IMR-90 (cell line): ENCODE results near the gene FUBP3. TPM values are rescaled to one million over a fixed set of nuclear protein-coding genes. Genes with fewer than 3 reads are reported as not detected.

Source experiments
- ATAC-seq: fragments of 200-7000 bp; cut with Tn5 transposase; 2 replicates; pipeline ENCODE4 v1.9.1; 2020; ENCODE audit warnings: low read depth, mild to moderate bottlenecking, moderate library complexity
- BruUV-seq: library from RNA; stranded (reverse); fragments of 400-500 nt; replicated peaks from 2 replicates; lab custom pipeline; 2021; lab: Mats Ljungman, UMichigan
- CTCF ChIA-PET: fragments of 300-600 bp; formaldehyde crosslinking; extraction: SDS; loops from one replicate; lab custom pipeline; 2021; ENCODE audit warnings: antibody characterized with exemption; lab: Yijun Ruan, JAX
- POLR2A ChIA-PET: fragments of 300-600 bp; sonication (Branson Sonifier 250); formaldehyde crosslinking; loops from one replicate; lab custom pipeline; 2022; ENCODE audit warnings: antibody characterized with exemption; ENCODE audit not compliant: unreplicated experiment; lab: Charles Lee
- DNase-seq: peaks from one replicate; pipeline ENCODE4 v3.0.0; 2013
- H2AFZ ChIP-seq: replicated peaks from 2 replicates; pipeline ENCODE3; 2013; ENCODE audit warnings: low read length, mild to moderate bottlenecking; ENCODE audit not compliant: poor library complexity
- H2AK5ac ChIP-seq: 2 replicates; pipeline ENCODE4 v1.6.1; 2013; ENCODE audit warnings: low read depth, low read length, inconsistent platforms
- H2AK9ac ChIP-seq: replicated peaks from 2 replicates; pipeline ENCODE3; 2013; ENCODE audit warnings: mild to moderate bottlenecking, low read depth, low read length, moderate library complexity; ENCODE audit not compliant: poor library complexity
- H2BK120ac ChIP-seq: 2 replicates; pipeline ENCODE4 v1.6.1; 2013; ENCODE audit warnings: low read depth, low read length, inconsistent platforms
- H2BK15ac ChIP-seq: 3 replicates; pipeline ENCODE4 v1.6.1; 2013; ENCODE audit warnings: low read depth, low read length, inconsistent platforms
- H2BK20ac ChIP-seq: 2 replicates; pipeline ENCODE4 v1.6.1; 2013; ENCODE audit warnings: low read depth, mild to moderate bottlenecking, inconsistent platforms, low read length, moderate library complexity
- H2BK5ac ChIP-seq: 2 replicates; pipeline ENCODE4 v1.6.1; 2013; ENCODE audit warnings: mild to moderate bottlenecking, low read depth, low read length, inconsistent platforms; ENCODE audit not compliant: poor library complexity, severe bottlenecking
- H3K14ac ChIP-seq: replicated peaks from 2 replicates; pipeline ENCODE4 v1.6.1; 2013; ENCODE audit warnings: low read depth, low read length, inconsistent platforms
- H3K18ac ChIP-seq: 2 replicates; pipeline ENCODE4 v1.6.1; 2013; ENCODE audit warnings: low read depth, low read length, control low read depth
- H3K23ac ChIP-seq: 2 replicates; pipeline ENCODE4 v1.6.1; 2013; ENCODE audit warnings: low read depth, low read length, inconsistent platforms
- H3K27ac ChIP-seq: 2 replicates; pipeline ENCODE4 v1.5.1; 2013; ENCODE audit warnings: mild to moderate bottlenecking, control low read depth, low read length; ENCODE audit not compliant: insufficient read depth
- H3K27me3 ChIP-seq: 2 replicates; pipeline ENCODE4 v1.6.1; 2013; ENCODE audit warnings: low read length; ENCODE audit not compliant: control insufficient read depth, insufficient read depth
- H3K36me3 ChIP-seq: 2 replicates; pipeline ENCODE4 v1.6.1; 2013; ENCODE audit warnings: low read length, mixed read lengths; ENCODE audit not compliant: control insufficient read depth, insufficient read depth
- H3K4ac ChIP-seq: 2 replicates; pipeline ENCODE4 v1.6.1; 2013; ENCODE audit warnings: low read depth, low read length, inconsistent platforms
- H3K4me1 ChIP-seq: 2 replicates; pipeline ENCODE4 v1.6.1; 2013; ENCODE audit warnings: low read length, mixed read lengths; ENCODE audit not compliant: control insufficient read depth, insufficient read depth
- H3K4me2 ChIP-seq: 2 replicates; pipeline ENCODE4 v1.6.1; 2013; ENCODE audit warnings: low read depth, mild to moderate bottlenecking, control low read depth, low read length, moderate library complexity
- H3K4me3 ChIP-seq: 2 replicates; pipeline ENCODE4 v1.5.1; 2013; ENCODE audit warnings: low read depth, mild to moderate bottlenecking, control low read depth, low read length, moderate library complexity; ENCODE audit not compliant: insufficient read depth
- H3K56ac ChIP-seq: 2 replicates; pipeline ENCODE4 v1.6.1; 2013; ENCODE audit warnings: low read length, inconsistent platforms; ENCODE audit not compliant: insufficient read depth; ENCODE audit errors: extremely low read depth
- H3K79me1 ChIP-seq, 2 experiments: 2 replicates each; pipeline ENCODE4 v1.6.1; 2013; ENCODE audit warnings: low read length in 2 of 2, inconsistent platforms in 1 of 2, low read depth in 1 of 2
- H3K9ac ChIP-seq: 2 replicates; pipeline ENCODE4 v1.6.1; 2013; ENCODE audit warnings: low read depth, low read length, control low read depth
- H3K9me1 ChIP-seq: 2 replicates; pipeline ENCODE4 v1.6.1; 2013; ENCODE audit warnings: low read length, inconsistent platforms; ENCODE audit not compliant: insufficient read depth
- H3K9me3 ChIP-seq: 2 replicates; pipeline ENCODE4 v1.6.1; 2013; ENCODE audit warnings: low read length; ENCODE audit not compliant: control insufficient read depth, insufficient read depth
- H4K20me1 ChIP-seq: 2 replicates; pipeline ENCODE4 v1.6.1; 2013; ENCODE audit warnings: low read length, inconsistent platforms; ENCODE audit not compliant: insufficient read depth
- H4K5ac ChIP-seq: 2 replicates; pipeline ENCODE4 v1.6.1; 2013; ENCODE audit warnings: mild to moderate bottlenecking, low read depth, low read length, control low read depth
- H4K8ac ChIP-seq, 2 experiments: 2 replicates each; pipeline ENCODE4 v1.6.1; 2013; ENCODE audit warnings: low read depth in 2 of 2, low read length in 2 of 2, control low read depth in 1 of 2, inconsistent platforms in 1 of 2
- H4K91ac ChIP-seq: 2 replicates; pipeline ENCODE4 v1.6.1; 2013; ENCODE audit warnings: low read depth, low read length, inconsistent platforms; ENCODE audit not compliant: insufficient read depth
- BHLHE40 ChIP-seq: fragments of 150-350 bp; IDR thresholded peaks from 2 replicates; pipeline ENCODE4 v1.6.1; 2016; ENCODE audit warnings: mild to moderate bottlenecking, low read depth, low read length
- CEBPB ChIP-seq: IDR thresholded peaks from 2 replicates; pipeline ENCODE4 v1.6.1; 2012; ENCODE audit warnings: low read depth, low read length, improper control_type of control experiment
- CHD1 ChIP-seq: IDR thresholded peaks from 2 replicates; pipeline ENCODE4 v1.6.1; 2012; ENCODE audit warnings: low read depth, low read length, improper control_type of control experiment
- CTCF ChIP-seq: conservative IDR thresholded peaks from 2 replicates; pipeline ENCODE4 v1.5.1; 2012; ENCODE audit warnings: mild to moderate bottlenecking, low read depth, low read length, improper control_type of control experiment
- FOS ChIP-seq: fragments of 150-350 bp; IDR thresholded peaks from 2 replicates; pipeline ENCODE4 v1.6.1; 2016; ENCODE audit warnings: low read depth, low read length
- MAFK ChIP-seq: IDR thresholded peaks from 2 replicates; pipeline ENCODE4 v1.6.1; 2012; ENCODE audit warnings: low read depth, low read length, improper control_type of control experiment
- MAZ ChIP-seq: IDR thresholded peaks from 2 replicates; pipeline ENCODE4 v1.6.1; 2012; ENCODE audit warnings: low read depth, mild to moderate bottlenecking, low read length, improper control_type of control experiment, moderate library complexity, borderline replicate concordance
- MXI1 ChIP-seq: IDR thresholded peaks from 2 replicates; pipeline ENCODE4 v1.6.1; 2012; ENCODE audit warnings: low read depth, mild to moderate bottlenecking, low read length, moderate library complexity, borderline replicate concordance
- NFE2L2 ChIP-seq: fragments of 150-350 bp; IDR thresholded peaks from 2 replicates; pipeline ENCODE4 v1.6.1; 2016; ENCODE audit warnings: low read depth, mild to moderate bottlenecking, low read length
- POLR2A ChIP-seq: IDR thresholded peaks from 2 replicates; pipeline ENCODE4 v1.6.1; 2012; ENCODE audit warnings: mild to moderate bottlenecking, low read depth, low read length
- RAD21 ChIP-seq: IDR thresholded peaks from 2 replicates; pipeline ENCODE4 v1.6.1; 2012; ENCODE audit warnings: low read length, improper control_type of control experiment
- RCOR1 ChIP-seq: IDR thresholded peaks from 2 replicates; pipeline ENCODE4 v1.6.1; 2012; ENCODE audit warnings: mild to moderate bottlenecking, low read length, improper control_type of control experiment; ENCODE audit not compliant: insufficient replicate concordance
- RFX5 ChIP-seq: IDR thresholded peaks from 2 replicates; pipeline ENCODE4 v1.8.0; 2012; ENCODE audit warnings: low read depth, mild to moderate bottlenecking, low read length, moderate library complexity
- SMC3 ChIP-seq: fragments of 150-350 bp; IDR thresholded peaks from 2 replicates; pipeline ENCODE4 v1.6.1; 2016; ENCODE audit warnings: low read depth, mild to moderate bottlenecking, antibody characterized with exemption, low read length, moderate library complexity
- WGBS, 2 experiments: methylation state at CpG; one replicate each; pipeline versions ENCODE4 v1.1.5 to v1.1.7; 2013; ENCODE audit warnings: missing lambda C conversion rate in 2 of 2; ENCODE audit not compliant: insufficient read length in 1 of 2; ENCODE audit errors: extremely low coverage in 2 of 2; 5-methylcytosine and 5-hydroxymethylcytosine counted together
- dilution Hi-C: fragments of 300-500 bp; cut with HindIII; formaldehyde crosslinking; loops from one replicate; pipeline ENCODE4 v1.14.3; 2018; ENCODE audit warnings: low sequenced_read_pairs; ENCODE audit not compliant: unreplicated experiment
- in situ Hi-C: fragments of 300-500 bp; cut with MboI; formaldehyde crosslinking; loops from 3 replicates; pipeline ENCODE4 v1.14.3; 2019; ENCODE audit warnings: low sequenced_read_pairs, inconsistent platforms, mixed read lengths
- intact Hi-C: fragments of 100-400 bp; cut with micrococcal nuclease; formaldehyde crosslinking; loops from 2 replicates; pipeline ENCODE4 v1.10.0; 2022
- polyA plus RNA-seq, 3 experiments: library from polyadenylated mRNA; depleted of rRNA; stranded (reverse); fragments of >200 nt; gene quantifications; 2 replicates each; pipeline ENCODE4 v1.2.3, GENCODE V29; 2012; ENCODE audit warnings: low replicate concordance in 1 of 3
- total RNA-seq: library from RNA; depleted of rRNA; stranded (reverse); fragments of >200 nt; gene quantifications from 2 replicates; pipeline ENCODE4 v1.2.3, GENCODE V29; 2012
- TF ChIP-seq, protein P1 (sequence below): fragments of 150-350 bp; IDR thresholded peaks from 2 replicates; pipeline ENCODE4 v1.6.1; 2016; ENCODE audit warnings: low read depth, mild to moderate bottlenecking, low read length, moderate library complexity, borderline replicate concordance
- TF ChIP-seq, protein P2 (sequence below): fragments of 150-350 bp; IDR thresholded peaks from 2 replicates; pipeline ENCODE4 v1.6.1; 2017; ENCODE audit warnings: mild to moderate bottlenecking, antibody characterized with exemption, low read length, low read depth

FUBP3 gene
- total and polyA plus RNA-seq, 2 of the 4 experiments (the other 2 are of a cell fraction) = 32.3 to 50.1 TPM

GRCh38 chr9:130543368-130543767 is 36.0 kb upstream of the FUBP3 start:
- POLR2A ChIA-PET = no interaction called here
- no peak for ATAC-seq
- CTCF ChIA-PET = no interaction called here

More at GRCh38 chr9:130543368-130543767, 36.0 kb upstream of the FUBP3 start:
- Histone ChIP-seq H2AK5ac (no peak overlapping the region), H4K8ac (no peak overlapping the region), H2BK5ac (no peak overlapping the region), H3K36me3 (no peaks in the 10 kb centered on the region), H3K4me1 (no peaks in the 10 kb centered on the region), H3K23ac (no peak overlapping the region), H3K9me3 (no peaks in the 10 kb centered on the region), H2BK120ac (no peak overlapping the region), H3K56ac (no peak overlapping the region), H3K27me3 (peaks cover 54% of the 10 kb centered on the region), H3K4me3 (no peak overlapping the region), H4K20me1 (no peaks in the 10 kb centered on the region), H4K5ac (no peak overlapping the region), H3K4ac (no peak overlapping the region), H3K9me1 (peaks cover 2% of the 10 kb centered on the region; the same call in 1 of the 2 replicates), H3K9ac (no peak overlapping the region), H2AFZ (no peak overlapping the region), H4K91ac (no peak overlapping the region), H3K14ac (no peak overlapping the region), H2BK15ac (no peak overlapping the region), H2BK20ac (no peak overlapping the region), H3K4me2 (no peak overlapping the region), H3K27ac (no peak overlapping the region), H2AK9ac (no peak overlapping the region), H3K18ac (no peak overlapping the region), H3K79me1 (no peaks in the 10 kb centered on the region)
- WGBS, 2 experiments = 40% methylated on average over 1 of the region's 8 CpGs; no CpG with 5 or more reads in 1 of the 2 experiments
- no TSS peak for BruUV-seq
- intact Hi-C loops = no loop called here
- TF ChIP-seq MXI1 (no peak), CHD1 (no peak), RFX5 (no peak), NFE2L2 (no peak), SMC3 (no peak), BHLHE40 (no peak), CTCF (no peak), POLR2A (no peak), RAD21 (no peak), FOS (no peak), MAZ (no peak), RCOR1 (no peak), CEBPB (no peak), MAFK (no peak)
- TF ChIP-seq, protein P1, sequence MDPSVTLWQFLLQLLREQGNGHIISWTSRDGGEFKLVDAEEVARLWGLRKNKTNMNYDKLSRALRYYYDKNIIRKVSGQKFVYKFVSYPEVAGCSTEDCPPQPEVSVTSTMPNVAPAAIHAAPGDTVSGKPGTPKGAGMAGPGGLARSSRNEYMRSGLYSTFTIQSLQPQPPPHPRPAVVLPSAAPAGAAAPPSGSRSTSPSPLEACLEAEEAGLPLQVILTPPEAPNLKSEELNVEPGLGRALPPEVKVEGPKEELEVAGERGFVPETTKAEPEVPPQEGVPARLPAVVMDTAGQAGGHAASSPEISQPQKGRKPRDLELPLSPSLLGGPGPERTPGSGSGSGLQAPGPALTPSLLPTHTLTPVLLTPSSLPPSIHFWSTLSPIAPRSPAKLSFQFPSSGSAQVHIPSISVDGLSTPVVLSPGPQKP = no peak
- TF ChIP-seq, protein P2, sequence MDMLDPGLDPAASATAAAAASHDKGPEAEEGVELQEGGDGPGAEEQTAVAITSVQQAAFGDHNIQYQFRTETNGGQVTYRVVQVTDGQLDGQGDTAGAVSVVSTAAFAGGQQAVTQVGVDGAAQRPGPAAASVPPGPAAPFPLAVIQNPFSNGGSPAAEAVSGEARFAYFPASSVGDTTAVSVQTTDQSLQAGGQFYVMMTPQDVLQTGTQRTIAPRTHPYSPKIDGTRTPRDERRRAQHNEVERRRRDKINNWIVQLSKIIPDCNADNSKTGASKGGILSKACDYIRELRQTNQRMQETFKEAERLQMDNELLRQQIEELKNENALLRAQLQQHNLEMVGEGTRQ = no peak
- dilution Hi-C loops = no loop called here
- DNase-seq = no peak
- in situ Hi-C loops = no loop called here
